GM12891 (cell line): ENCODE results near the gene SPAG5.

ENCODE experiments used
- PAX5 ChIP-seq: IDR thresholded peaks from 2 replicates; pipeline ENCODE4 v1.6.1; 2011; ENCODE audit warnings: low read length, moderate library complexity, mild to moderate bottlenecking; ENCODE audit not compliant: insufficient read depth, severe bottlenecking
- POLR2A ChIP-seq: IDR thresholded peaks from 2 replicates; pipeline ENCODE4 v1.6.1; 2011; ENCODE audit warnings: low read depth, low read length, control low read depth
- POLR2AphosphoS5 ChIP-seq: IDR thresholded peaks from 2 replicates; pipeline ENCODE4 v1.6.1; 2011; ENCODE audit warnings: low read depth, low read length, control low read depth
- POU2F2 ChIP-seq: IDR thresholded peaks from 2 replicates; pipeline ENCODE4 v1.6.1; 2011; ENCODE audit warnings: low read depth, mild to moderate bottlenecking, control low read depth, low read length, moderate library complexity
- SPI1 ChIP-seq: IDR thresholded peaks from 2 replicates; pipeline ENCODE4 v1.6.1; 2011; ENCODE audit warnings: low read depth, low read length, control low read depth
- TAF1 ChIP-seq: IDR thresholded peaks from 2 replicates; pipeline ENCODE4 v1.6.1; 2011; ENCODE audit warnings: low read depth, low read length, control low read depth

DNA sequence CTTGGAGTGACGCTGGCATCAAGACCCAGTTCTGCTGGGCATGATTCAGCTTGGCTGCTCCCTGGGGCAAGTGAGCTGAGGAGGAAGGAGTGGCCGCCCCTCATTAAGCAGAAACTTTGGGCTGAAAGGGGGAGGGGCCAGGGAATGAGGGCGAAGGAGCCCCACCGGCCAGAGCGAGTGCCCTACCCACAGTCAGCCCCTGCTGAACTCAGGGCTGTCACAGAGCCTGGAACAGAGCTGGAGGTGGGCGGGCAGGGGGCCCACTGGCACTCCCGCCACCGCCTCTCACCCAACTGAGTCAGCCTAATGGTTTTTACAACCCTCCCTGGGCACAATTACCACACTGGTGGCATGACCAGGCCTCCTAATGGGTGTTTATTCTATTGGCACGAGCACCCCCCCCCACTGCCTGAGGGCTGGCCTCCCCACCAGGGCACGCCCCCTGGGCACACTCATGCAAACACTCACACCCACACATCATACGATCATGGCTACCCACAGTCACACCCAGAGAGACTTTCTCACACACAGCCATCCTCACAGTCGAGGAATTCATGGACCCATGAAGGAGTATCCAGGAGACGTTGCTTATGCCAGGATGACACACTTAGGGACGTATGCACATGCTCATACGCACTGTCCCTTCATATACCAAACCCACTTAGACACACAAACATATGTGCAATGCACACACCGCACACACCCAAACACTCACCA lies 65.6 kb downstream of the SPAG5 start:
- no peak for TF ChIP-seq POLR2A
- no peak for TF ChIP-seq TAF1
- no peak for TF ChIP-seq POLR2AphosphoS5
- TF ChIP-seq POU2F2, result no peak
- no peak for TF ChIP-seq SPI1
- TF ChIP-seq PAX5, result no peak
